Common myeloid progenitor, CD34-positive (primary cell): ENCODE results near the gene RIN1.
A peak's percentile ranks its signal among the peaks of the same experiment; 100 is the strongest.

Source experiments
- CTCF ChIA-PET: fragments of 350-600 bp; sonication (Branson Sonifier 250); formaldehyde crosslinking; loops from one replicate; lab custom pipeline; 2021; ENCODE audit warnings: antibody characterized with exemption; lab: Charles Lee
- POLR2A ChIA-PET: fragments of 350-600 bp; sonication (Branson Sonifier 250); formaldehyde crosslinking; loops from one replicate; lab custom pipeline; 2021; ENCODE audit warnings: antibody characterized with exemption; lab: Charles Lee
- DNase-seq, 3 donors: peaks; one replicate each; pipeline versions ENCODE4 v3.0.0 to v3.0.0-alpha.2; 2013
- H3K27ac ChIP-seq, 2 experiments: 1 replicate in 1 of 2; 2 replicates in 1 of 2; pipeline ENCODE4 v1.7.0; 2013; ENCODE audit warnings: inconsistent platforms in 2 of 2, low read length in 2 of 2, mild to moderate bottlenecking in 2 of 2, low read depth in 1 of 2, moderate library complexity in 1 of 2; ENCODE audit not compliant: severe bottlenecking in 2 of 2, insufficient read depth in 1 of 2, poor library complexity in 1 of 2
- H3K27me3 ChIP-seq, 5 experiments: replicated peaks in 2 of 5; 1 replicate in 3 of 5; 2 replicates in 2 of 5; pipeline versions ENCODE4 v1.6.1 to v1.7.0; 2013; ENCODE audit warnings: low read length in 4 of 5, mild to moderate bottlenecking in 2 of 5, moderate library complexity in 2 of 5, inconsistent platforms in 1 of 5; ENCODE audit not compliant: insufficient read depth in 5 of 5, control insufficient read depth in 4 of 5
- H3K36me3 ChIP-seq, 4 experiments: 1 replicate in 2 of 4; 2 replicates in 2 of 4; pipeline versions ENCODE4 v1.6.1 to v1.7.0; 2013; ENCODE audit warnings: low read length in 3 of 4, control low read depth in 1 of 4, mild to moderate bottlenecking in 1 of 4; ENCODE audit not compliant: control insufficient read depth in 4 of 4, insufficient read depth in 4 of 4
- H3K4me1 ChIP-seq, 4 experiments: 1 replicate in 3 of 4; 2 replicates in 1 of 4; pipeline versions ENCODE4 v1.6.1 to v1.7.1; 2013; ENCODE audit warnings: low read length in 3 of 4, mild to moderate bottlenecking in 3 of 4, control low read depth in 1 of 4, inconsistent platforms in 1 of 4, moderate library complexity in 1 of 4; ENCODE audit not compliant: control insufficient read depth in 4 of 4, insufficient read depth in 4 of 4; ENCODE audit errors: control extremely low read depth in 1 of 4
- H3K4me3 ChIP-seq, 7 experiments: 1 replicate in 4 of 7; 2 replicates in 3 of 7; pipeline versions ENCODE4 v1.5.1 to v1.7.0; 2013; ENCODE audit warnings: mild to moderate bottlenecking in 7 of 7, low read length in 6 of 7, moderate library complexity in 6 of 7, inconsistent platforms in 2 of 7, low read depth in 2 of 7, control low read depth in 1 of 7; ENCODE audit not compliant: insufficient read depth in 4 of 7, control insufficient read depth in 1 of 7; ENCODE audit errors: extremely low read depth in 1 of 7
- H3K9me3 ChIP-seq, 5 experiments: 1 replicate in 4 of 5; 2 replicates in 1 of 5; pipeline versions ENCODE4 v1.6.1 to v1.7.1; 2013; ENCODE audit warnings: low read length in 4 of 5, mild to moderate bottlenecking in 2 of 5, inconsistent platforms in 1 of 5, low read depth in 1 of 5, moderate library complexity in 1 of 5; ENCODE audit not compliant: control insufficient read depth in 4 of 5, insufficient read depth in 2 of 5; ENCODE audit errors: control extremely low read depth in 1 of 5
- whole genome bisulfite sequencing: methylation state at CpG from one replicate; pipeline ENCODE4 v1.1.5; 2013; ENCODE audit not compliant: insufficient coverage; 5-methylcytosine and 5-hydroxymethylcytosine counted together

RIN1 gene

DNA sequence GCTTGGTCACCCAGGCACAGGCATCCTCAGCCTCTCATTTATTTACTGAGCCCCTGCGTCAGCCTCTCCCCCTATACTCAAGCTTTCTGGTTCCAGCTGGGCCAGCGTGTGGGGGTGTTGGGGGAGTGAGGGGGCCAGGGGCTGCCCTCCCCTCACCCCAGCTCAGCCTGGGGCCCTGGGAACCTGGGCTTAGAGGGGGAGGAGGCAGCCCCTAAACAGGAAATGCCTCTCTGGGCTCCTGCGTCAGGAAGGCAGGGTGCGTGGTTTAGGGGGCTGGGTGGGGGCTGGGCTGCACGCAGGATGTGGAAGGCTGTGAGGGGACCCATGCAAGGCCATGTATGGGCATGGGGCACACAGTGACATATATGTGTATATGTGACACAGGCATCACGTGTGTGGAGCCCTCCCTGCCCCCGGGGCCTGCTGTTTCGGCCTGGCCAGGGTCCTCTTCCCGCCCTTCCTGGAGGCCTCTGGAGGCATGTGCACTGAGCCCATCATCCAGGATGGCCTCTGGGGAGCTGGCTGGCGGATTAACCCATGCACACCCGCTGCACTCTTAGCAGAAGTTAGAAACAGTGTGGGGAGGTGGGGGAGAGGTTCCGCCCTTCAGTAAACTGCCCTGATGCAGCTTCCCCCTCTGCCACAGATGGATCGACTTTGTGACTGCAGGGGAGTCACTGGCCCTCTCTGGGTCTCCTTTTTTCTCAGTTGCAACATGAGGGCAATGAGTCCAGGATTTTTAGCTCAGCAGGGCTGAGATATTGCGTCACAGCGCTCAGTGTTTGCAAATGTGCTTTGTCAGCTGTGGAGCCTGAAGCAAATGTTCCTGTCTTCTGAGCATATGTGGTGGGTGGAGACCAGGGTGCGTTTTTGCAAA lies 18.3 kb downstream of the RIN1 start:
- peak overlapping the region in 5 of 7 experiments; percentile 9 to 65 (median 43) for H3K4me3 ChIP-seq
- DNase-seq: peak; percentile 64 to 83 (median 76)
- H3K27me3 ChIP-seq: no peaks in the 10 kb centered on the region
- ChIA-PET POLR2A (no interaction called here), CTCF (interaction anchor here (0.6 to 3.4 kb wide), 5 partner anchors 9 to 71 kb away, joined by 3 to 14 read pairs (median 7); no protein-coding TSS in a partner anchor)
- WGBS: 23% methylated on average over 12 of the region's 16 CpGs
- peaks cover 11 to 46% (median 40%) of the 10 kb centered on the region in 4 experiments for H3K4me1 ChIP-seq
- H3K27ac ChIP-seq: peak overlapping the region in 1 of 2 experiments; percentile 58
- no peaks in the 10 kb centered on the region for H3K36me3 ChIP-seq
- no peaks in the 10 kb centered on the region for H3K9me3 ChIP-seq

DNA sequence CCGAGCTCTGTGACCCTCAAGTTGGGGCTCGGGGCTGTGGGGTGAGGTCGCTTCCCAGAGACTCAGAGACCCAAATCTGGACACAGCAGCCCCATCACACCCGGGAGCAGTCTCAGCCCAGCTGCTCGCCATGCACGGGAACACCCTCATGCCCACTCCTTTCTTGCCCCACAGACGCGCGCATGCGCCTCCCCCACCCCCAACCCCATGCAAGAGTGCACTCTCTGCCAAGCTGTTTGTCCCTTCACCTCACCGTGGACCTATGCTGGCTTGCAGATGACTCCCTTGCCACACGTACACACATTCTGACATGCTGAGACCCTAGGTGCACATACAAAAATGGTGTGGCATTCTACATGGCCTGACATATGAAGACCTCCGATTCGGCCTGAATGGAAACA lies 18.9 kb downstream of the RIN1 start:
- peak; percentile 36 to 61 (median 55) for DNase-seq
- CTCF ChIA-PET: interaction anchor here (0.6 to 3.4 kb wide), 6 partner anchors 9 to 72 kb away, joined by 3 to 14 read pairs (median 5); no protein-coding TSS in a partner anchor

DNA sequence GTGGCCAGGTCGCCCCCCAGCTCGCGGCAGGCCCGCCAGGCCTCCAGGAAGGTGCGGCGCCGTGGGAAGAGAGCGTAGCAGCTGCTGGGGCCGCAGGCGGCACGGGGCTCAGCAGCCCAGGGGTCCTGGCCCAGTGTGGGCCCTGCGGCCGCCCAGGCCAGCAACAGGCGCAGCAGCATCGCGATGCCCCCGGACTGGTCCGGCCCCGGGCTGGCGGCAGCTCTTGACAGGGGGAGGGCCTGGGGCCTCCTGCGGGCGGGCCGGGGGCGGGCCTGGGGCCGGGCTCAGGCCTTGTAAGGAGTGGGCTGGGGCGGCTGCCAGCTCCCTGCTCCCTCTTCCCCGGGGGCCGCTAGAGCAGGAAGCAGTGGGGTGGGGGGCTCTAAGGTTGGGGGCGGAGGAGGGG lies 19.4 kb downstream of the RIN1 start, which contains the start of gene CD248:
Gene CD248, minus strand, starts transcription at position 196 of the 403 bp plus-strand sequence. Its CDS starts 17 bp downstream, at position 179.
- H3K27ac ChIP-seq: peak within 1 kb of the TSS in 1 of 2 experiments; percentile 58
- CTCF ChIA-PET: interaction anchor here (0.8 to 3.4 kb wide), 4 partner anchors 10 to 40 kb away, joined by 3 to 14 read pairs (median 7); no protein-coding TSS in a partner anchor
- H3K9me3 ChIP-seq: no peaks in the 10 kb centered on the region
- peak in 1 of 3 donors; percentile 27 for DNase-seq
- WGBS: 15% methylated on average over 11 of the region's 29 CpGs
- POLR2A ChIA-PET: interaction anchor here (0.7 kb wide), 1 partner anchor 27 kb away, joined by 3 read pairs; no protein-coding TSS in a partner anchor
- H3K27me3 ChIP-seq: no peaks in the 10 kb centered on the region
- no peaks in the 10 kb centered on the region for H3K36me3 ChIP-seq
- peaks cover 11 to 53% (median 47%) of the 10 kb centered on the region in 4 experiments for H3K4me1 ChIP-seq
- H3K4me3 ChIP-seq: peak within 1 kb of the TSS in 5 of 7 experiments; percentile 9 to 65 (median 43)

More for the DNA sequence above, 18.9 kb downstream of the RIN1 start:
- Histone ChIP-seq H3K36me3 (no peaks in the 10 kb centered on the region), H3K27me3 (no peaks in the 10 kb centered on the region), H3K9me3 (no peaks in the 10 kb centered on the region), H3K4me3 (peak overlapping the region in 5 of 7 experiments; percentile 9 to 65 (median 43)), H3K4me1 (peaks cover 11 to 49% (median 43%) of the 10 kb centered on the region in 4 experiments), H3K27ac (peak overlapping the region in 1 of 2 experiments; percentile 58)
- POLR2A ChIA-PET: interaction anchor here (0.7 kb wide), 1 partner anchor 27 kb away, joined by 3 read pairs; no protein-coding TSS in a partner anchor
- WGBS: 2% methylated on average over 8 of the region's 14 CpGs

DNA sequence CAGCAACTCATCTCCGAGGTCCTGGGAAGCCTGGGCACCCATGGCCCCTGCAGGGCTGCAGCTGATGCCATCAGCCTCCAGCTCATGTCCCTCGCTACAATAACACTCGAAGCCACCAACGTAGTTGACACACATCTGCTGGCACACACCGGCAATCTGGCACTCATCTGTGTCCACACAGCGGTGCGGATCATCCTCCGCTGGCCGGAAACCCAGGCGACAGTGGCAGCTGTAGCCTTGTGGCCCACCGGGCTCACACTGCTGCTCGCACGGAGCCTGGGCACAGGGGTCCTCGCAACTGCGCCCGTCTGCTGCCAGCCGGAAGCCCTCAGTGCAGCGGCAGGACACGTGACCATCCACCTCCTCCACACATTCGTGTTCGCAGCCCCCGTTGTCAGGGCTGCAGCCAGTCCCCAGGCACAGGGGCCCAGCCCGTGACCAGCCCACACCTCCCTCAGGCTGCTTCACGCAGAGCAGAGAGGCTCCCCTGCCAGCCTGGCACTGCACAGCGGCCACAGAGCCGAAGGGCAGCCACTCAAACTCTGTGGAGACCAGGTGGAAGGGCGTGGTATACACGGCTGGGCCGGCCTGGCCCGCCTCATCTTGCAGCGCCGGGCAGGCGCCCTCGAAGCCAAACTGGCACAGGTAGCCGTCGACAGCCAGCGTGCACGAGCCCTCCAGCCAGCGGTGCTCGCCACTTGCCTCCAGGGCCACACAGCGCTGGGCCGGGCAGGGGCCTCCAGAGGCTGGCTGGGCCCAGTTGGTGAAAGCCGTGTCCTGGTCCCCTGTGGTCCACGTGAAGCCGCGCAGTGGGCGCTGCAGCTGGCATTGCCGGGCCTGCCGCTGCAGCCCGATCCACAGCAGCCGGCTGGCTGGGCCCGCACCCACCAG lies 20.1 kb downstream of the RIN1 start:
- Histone ChIP-seq H3K36me3 (no peaks in the 10 kb centered on the region), H3K4me3 (peak overlapping the region in 1 of 7 experiments; percentile 65), H3K27ac (no peak overlapping the region), H3K27me3 (no peaks in the 10 kb centered on the region), H3K4me1 (peaks cover 11 to 58% (median 50%) of the 10 kb centered on the region in 4 experiments), H3K9me3 (no peaks in the 10 kb centered on the region)
- ChIA-PET CTCF (interaction anchor here (0.8 to 3.4 kb wide), 4 partner anchors 11 to 39 kb away, joined by 3 to 14 read pairs (median 7); no protein-coding TSS in a partner anchor), POLR2A (no interaction called here)
- no peak for DNase-seq
- 92% methylated on average over 52 of the region's 52 CpGs for WGBS

DNA sequence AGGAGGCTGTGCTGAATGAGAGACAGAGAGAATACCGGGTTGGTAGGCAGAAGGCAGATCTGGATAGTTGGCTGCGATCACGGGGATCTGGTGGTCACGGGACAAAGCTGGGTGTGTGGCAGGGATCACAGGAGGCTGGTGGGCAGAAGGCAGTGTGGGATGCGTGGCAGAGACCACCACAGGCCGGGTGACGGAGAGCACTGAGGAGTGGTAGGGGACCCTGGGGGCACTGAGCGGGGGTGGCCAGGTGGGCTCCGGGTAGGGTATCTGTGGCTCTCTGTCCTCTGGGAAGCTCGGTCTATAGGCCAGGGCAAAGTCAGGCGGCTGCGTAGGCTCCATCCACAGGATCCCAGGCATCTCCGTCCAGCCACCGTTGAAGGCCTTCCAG lies 20.7 kb downstream of the RIN1 start:
- POLR2A ChIA-PET: no interaction called here
- no peak overlapping the region for H3K4me3 ChIP-seq

More for the DNA sequence above, 20.7 kb downstream of the RIN1 start:
- WGBS: 94% methylated on average over 14 of the region's 14 CpGs
- Histone ChIP-seq H3K36me3 (no peaks in the 10 kb centered on the region), H3K27ac (no peak overlapping the region), H3K4me1 (peaks cover 11 to 58% (median 50%) of the 10 kb centered on the region in 4 experiments), H3K9me3 (no peaks in the 10 kb centered on the region), H3K27me3 (no peaks in the 10 kb centered on the region)
- CTCF ChIA-PET: interaction anchor here (3.4 kb wide), 1 partner anchor 17 kb away, joined by 14 read pairs; no protein-coding TSS in a partner anchor
- DNase-seq: no peak
